KMS-11 (cell line): ENCODE measurements around the gene PAM16.

Experiments used
- H2AFZ ChIP-seq: fragments of 200-600 bp; sonication (generic); 2 replicates; pipeline ENCODE4 v1.6.1; 2016; ENCODE audit warnings: antibody characterized with exemption, mixed run types, low read depth
- H3K27ac ChIP-seq: fragments of 200-600 bp; sonication (generic); 2 replicates; pipeline ENCODE4 v1.6.1; 2016; ENCODE audit warnings: mild to moderate bottlenecking, mixed run types
- H3K27me3 ChIP-seq: fragments of 200-600 bp; sonication (generic); 2 replicates; pipeline ENCODE4 v1.6.1; 2017; ENCODE audit warnings: mild to moderate bottlenecking, low read depth, mixed run types, moderate library complexity; ENCODE audit not compliant: insufficient read depth
- H3K36me3 ChIP-seq: fragments of 200-600 bp; sonication (generic); 2 replicates; pipeline ENCODE4 v1.6.1; 2017; ENCODE audit warnings: mild to moderate bottlenecking, mixed run types; ENCODE audit not compliant: insufficient read depth
- H3K4me1 ChIP-seq: fragments of 200-600 bp; sonication (generic); 2 replicates; pipeline ENCODE4 v1.6.1; 2016; ENCODE audit warnings: mild to moderate bottlenecking, low read depth, mixed run types; ENCODE audit not compliant: poor library complexity, severe bottlenecking
- H3K4me2 ChIP-seq: fragments of 200-600 bp; sonication (generic); 2 replicates; pipeline ENCODE4 v1.7.0; 2016; ENCODE audit warnings: mild to moderate bottlenecking, mixed run types
- H3K4me3 ChIP-seq: fragments of 200-600 bp; sonication (generic); IDR thresholded peaks from 2 replicates; pipeline ENCODE4 v1.6.1; 2017; ENCODE audit warnings: low read depth, low read length, mixed read lengths; ENCODE audit not compliant: insufficient read depth
- H3K79me2 ChIP-seq: fragments of 200-600 bp; sonication (generic); 2 replicates; pipeline ENCODE4 v1.6.1; 2016; ENCODE audit warnings: low read depth, mixed run types; ENCODE audit not compliant: insufficient read depth
- H3K9ac ChIP-seq: fragments of 200-600 bp; sonication (generic); 2 replicates; pipeline ENCODE4 v1.6.1; 2016; ENCODE audit warnings: mild to moderate bottlenecking, mixed run types
- H4K20me1 ChIP-seq: fragments of 200-600 bp; sonication (generic); 2 replicates; pipeline ENCODE4 v1.6.1; 2016; ENCODE audit warnings: mild to moderate bottlenecking, mixed run types; ENCODE audit not compliant: insufficient read depth
- TF ChIP-seq, protein P1 (sequence below): fragments of 200-600 bp; sonication (generic); conservative IDR thresholded peaks from 2 replicates; pipeline ENCODE4 v1.6.1; 2017; ENCODE audit warnings: low read depth, mild to moderate bottlenecking, antibody characterized with exemption, low read length, moderate library complexity, mixed read lengths

PAM16 gene

DNA sequence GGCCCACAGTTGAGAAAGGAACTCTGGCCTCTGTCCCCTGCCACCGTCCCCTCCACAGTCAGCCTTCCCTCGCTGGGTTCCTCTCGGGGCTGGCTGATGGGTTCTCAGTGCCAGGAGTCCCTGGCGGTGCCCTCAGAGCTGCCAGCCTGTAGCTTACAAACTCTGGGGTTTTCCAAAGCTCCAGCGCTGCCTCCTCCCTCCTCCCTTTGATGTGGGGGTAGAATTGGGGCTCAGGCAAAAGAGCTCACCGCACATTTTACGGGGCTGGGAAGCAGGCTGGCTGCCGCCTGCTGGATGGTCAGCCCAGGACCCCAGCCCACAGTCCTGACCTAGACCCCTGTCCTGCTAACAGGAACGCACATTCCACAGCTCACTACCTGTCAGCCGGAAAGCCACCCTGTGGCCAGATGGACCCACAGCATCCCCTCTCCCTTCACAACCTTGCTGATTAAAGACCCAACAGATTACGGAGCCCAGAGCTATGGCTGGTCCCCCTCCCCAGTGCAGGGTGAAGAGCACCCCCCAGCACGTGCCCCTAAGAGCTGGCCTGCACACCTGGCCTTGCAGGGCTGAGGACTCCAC lies 26.5 kb upstream of the PAM16 start:
- TF ChIP-seq, protein P1, sequence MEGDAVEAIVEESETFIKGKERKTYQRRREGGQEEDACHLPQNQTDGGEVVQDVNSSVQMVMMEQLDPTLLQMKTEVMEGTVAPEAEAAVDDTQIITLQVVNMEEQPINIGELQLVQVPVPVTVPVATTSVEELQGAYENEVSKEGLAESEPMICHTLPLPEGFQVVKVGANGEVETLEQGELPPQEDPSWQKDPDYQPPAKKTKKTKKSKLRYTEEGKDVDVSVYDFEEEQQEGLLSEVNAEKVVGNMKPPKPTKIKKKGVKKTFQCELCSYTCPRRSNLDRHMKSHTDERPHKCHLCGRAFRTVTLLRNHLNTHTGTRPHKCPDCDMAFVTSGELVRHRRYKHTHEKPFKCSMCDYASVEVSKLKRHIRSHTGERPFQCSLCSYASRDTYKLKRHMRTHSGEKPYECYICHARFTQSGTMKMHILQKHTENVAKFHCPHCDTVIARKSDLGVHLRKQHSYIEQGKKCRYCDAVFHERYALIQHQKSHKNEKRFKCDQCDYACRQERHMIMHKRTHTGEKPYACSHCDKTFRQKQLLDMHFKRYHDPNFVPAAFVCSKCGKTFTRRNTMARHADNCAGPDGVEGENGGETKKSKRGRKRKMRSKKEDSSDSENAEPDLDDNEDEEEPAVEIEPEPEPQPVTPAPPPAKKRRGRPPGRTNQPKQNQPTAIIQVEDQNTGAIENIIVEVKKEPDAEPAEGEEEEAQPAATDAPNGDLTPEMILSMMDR: no peak
- Histone ChIP-seq H4K20me1 (no peaks in the 10 kb centered on the region), H3K27me3 (no peaks in the 10 kb centered on the region), H3K36me3 (no peaks in the 10 kb centered on the region), H3K79me2 (no peaks in the 10 kb centered on the region), H3K4me1 (no peaks in the 10 kb centered on the region), H3K27ac (no peak overlapping the region), H3K4me2 (no peak overlapping the region), H3K9ac (no peak overlapping the region), H2AFZ (no peak overlapping the region), H3K4me3 (no peak overlapping the region)

DNA sequence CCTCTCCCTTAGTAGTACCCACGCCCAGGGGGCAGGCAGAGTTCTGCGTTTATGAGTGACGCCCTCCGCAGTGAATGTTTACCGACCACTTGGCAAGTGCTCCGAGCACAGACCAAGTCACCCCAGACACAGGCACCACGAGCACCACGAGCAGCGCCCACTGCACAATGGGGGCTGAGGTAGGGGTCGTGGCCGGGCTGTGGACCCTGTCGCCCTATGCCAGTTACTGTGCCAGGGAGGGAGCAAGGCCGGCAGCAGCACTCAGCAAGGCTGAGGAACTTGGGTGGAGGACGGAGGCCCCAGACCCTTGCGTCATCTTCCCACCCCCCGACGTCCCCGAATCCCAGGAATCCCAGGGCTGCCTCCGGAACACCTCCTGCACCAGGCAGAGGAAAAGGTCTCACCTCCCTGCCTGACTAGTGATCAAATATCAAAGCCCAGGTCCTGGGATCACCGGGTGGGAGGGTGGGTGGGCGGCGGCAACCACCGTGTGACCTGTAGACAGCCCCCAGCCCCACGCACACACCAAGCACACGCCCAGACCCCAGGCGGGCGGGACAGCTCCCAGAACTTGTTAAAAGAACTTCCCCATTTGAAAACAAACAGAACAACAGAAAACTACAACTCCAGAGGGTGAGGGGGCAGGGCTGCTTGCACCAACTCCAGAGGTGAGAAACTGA lies 25.9 kb upstream of the PAM16 start:
- Histone ChIP-seq H3K27ac (no peak overlapping the region), H3K36me3 (no peaks in the 10 kb centered on the region), H3K9ac (no peak overlapping the region), H3K79me2 (no peaks in the 10 kb centered on the region), H3K4me2 (no peak overlapping the region), H2AFZ (no peak overlapping the region), H3K27me3 (no peaks in the 10 kb centered on the region), H4K20me1 (no peaks in the 10 kb centered on the region), H3K4me3 (no peak overlapping the region), H3K4me1 (no peaks in the 10 kb centered on the region)
- TF ChIP-seq, protein P1: no peak

DNA sequence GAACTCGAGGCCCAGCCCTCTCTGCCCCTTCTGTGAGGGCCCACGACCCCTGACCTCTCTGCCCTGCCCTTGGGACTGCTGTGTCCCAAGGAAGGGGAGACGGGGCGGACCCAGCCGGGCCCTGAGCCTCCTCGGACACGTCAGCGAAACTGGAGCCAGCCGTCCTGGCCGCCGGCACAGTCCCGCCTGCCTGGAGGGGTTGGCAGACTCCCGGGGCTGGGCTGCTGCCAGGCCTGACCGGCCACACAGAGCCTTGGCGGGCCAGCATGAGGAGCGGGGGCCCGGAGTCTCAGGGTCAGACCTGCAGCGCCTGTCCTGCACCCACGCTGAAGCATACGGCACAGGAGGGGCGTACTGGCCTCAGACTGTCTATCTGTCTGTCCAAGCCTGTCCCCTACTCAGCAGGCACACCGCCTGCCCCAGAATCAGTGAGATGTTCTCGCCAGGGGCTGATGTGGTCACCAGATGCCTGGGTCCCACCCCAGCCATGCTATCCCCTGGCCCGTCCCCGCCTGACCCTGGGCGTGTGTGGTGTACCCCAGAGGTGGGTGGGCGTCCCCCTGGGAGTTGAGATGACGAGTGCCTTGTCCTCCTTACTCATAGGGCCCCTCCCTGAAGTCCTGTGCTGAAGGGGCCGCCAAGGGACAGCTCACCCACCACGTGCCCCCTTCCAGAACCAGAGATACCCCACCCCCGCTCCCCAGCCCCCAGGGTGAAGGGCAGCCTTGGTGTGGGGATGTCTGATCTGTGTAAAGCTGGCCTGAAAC lies 25.2 kb upstream of the PAM16 start:
- no peaks in the 10 kb centered on the region for H3K4me1 ChIP-seq
- no peak overlapping the region for H3K4me2 ChIP-seq
- no peaks in the 10 kb centered on the region for H3K36me3 ChIP-seq
- no peaks in the 10 kb centered on the region for H3K79me2 ChIP-seq
- H3K4me3 ChIP-seq: no peak overlapping the region
- TF ChIP-seq, protein P1: no peak
- no peak overlapping the region for H2AFZ ChIP-seq
- no peaks in the 10 kb centered on the region for H3K27me3 ChIP-seq
- H3K27ac ChIP-seq: no peak overlapping the region
- H3K9ac ChIP-seq: no peak overlapping the region
- no peaks in the 10 kb centered on the region for H4K20me1 ChIP-seq

DNA sequence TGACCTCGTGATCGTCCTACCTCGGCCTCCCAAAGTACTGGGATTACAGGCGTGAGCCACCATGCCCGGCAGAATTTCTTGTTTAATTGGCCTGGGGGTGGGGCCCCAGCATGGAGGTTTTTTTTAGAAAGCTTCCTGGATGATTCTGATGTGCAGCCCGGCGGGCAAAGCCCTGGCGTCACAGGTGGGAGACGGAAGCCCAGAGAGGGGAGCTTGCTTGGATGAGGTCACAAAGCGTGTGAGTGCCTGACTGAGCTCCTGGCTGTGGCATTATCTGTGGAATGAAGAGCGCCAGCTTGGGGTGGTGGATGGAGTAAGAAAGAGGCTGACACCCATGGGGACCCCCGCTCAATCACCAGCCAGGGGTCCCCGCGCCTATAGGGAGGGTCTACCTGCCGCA lies 24.6 kb upstream of the PAM16 start:
- H3K36me3 ChIP-seq: no peaks in the 10 kb centered on the region
- H3K9ac ChIP-seq: no peak overlapping the region
- no peak overlapping the region for H3K27ac ChIP-seq
- no peak overlapping the region for H2AFZ ChIP-seq
- no peaks in the 10 kb centered on the region for H3K27me3 ChIP-seq
- no peaks in the 10 kb centered on the region for H3K4me1 ChIP-seq
- TF ChIP-seq, protein P1: no peak
- H3K4me2 ChIP-seq: no peak overlapping the region
- no peaks in the 10 kb centered on the region for H4K20me1 ChIP-seq
- H3K79me2 ChIP-seq: no peaks in the 10 kb centered on the region
- H3K4me3 ChIP-seq: no peak overlapping the region
